Gastroesophageal sphincter (tissue), 4 donors: ENCODE measurements around the gene STAC3. TPM values are rescaled to one million over a fixed set of nuclear protein-coding genes. Genes with fewer than 3 reads are reported as not detected.

Source experiments
- ATAC-seq: fragments of 150-250 bp; one replicate; pipeline ENCODE4 v1.9.1; 2016; ENCODE audit warnings: mild to moderate bottlenecking, moderate library complexity
- H3K27ac ChIP-seq, 4 donors: fragments of 200-600 bp; sonication (generic) in 3 of 4; 1 replicate in 3 of 4; 2 replicates in 1 of 4; pipeline ENCODE4 v1.5.1; 2016 to 2019
- H3K27me3 ChIP-seq: fragments of 200-600 bp; sonication (generic); one replicate; pipeline ENCODE4 v1.5.1; 2019
- H3K36me3 ChIP-seq, 2 donors: fragments of 200-600 bp; sonication (generic); one replicate each; pipeline ENCODE4 v1.5.1; 2019; ENCODE audit warnings: control low read depth in 1 of 2
- H3K4me1 ChIP-seq, 3 donors: fragments of 200-600 bp; sonication (generic); 1 replicate in 2 of 3; 2 replicates in 1 of 3; pipeline ENCODE4 v1.5.1; 2016 to 2019; ENCODE audit warnings: control low read depth in 2 of 3
- H3K4me3 ChIP-seq, 2 donors: fragments of 200-600 bp; sonication (generic); one replicate each; pipeline ENCODE4 v1.5.1; 2019; ENCODE audit warnings: mild to moderate bottlenecking in 1 of 2, moderate library complexity in 1 of 2
- H3K9me3 ChIP-seq, 3 donors: fragments of 200-600 bp; sonication (generic); one replicate each; pipeline ENCODE4 v1.5.1; 2017 to 2019; ENCODE audit warnings: control low read depth in 2 of 3
- EP300 ChIP-seq: sonication (generic); formaldehyde crosslinking; IDR thresholded peaks from one replicate; pipeline ENCODE4 v1.6.1; 2017; ENCODE audit warnings: antibody characterized with exemption, mild to moderate bottlenecking
- POLR2A ChIP-seq, 2 donors: fragments of 450-650 bp; IDR thresholded peaks; one replicate each; pipeline ENCODE4 v1.6.1; 2017; ENCODE audit warnings: antibody characterized with exemption in 2 of 2, mild to moderate bottlenecking in 2 of 2, moderate library complexity in 1 of 2
- POLR2AphosphoS5 ChIP-seq: sonication (generic); formaldehyde crosslinking; IDR thresholded peaks from one replicate; pipeline ENCODE4 v1.6.1; 2017; ENCODE audit warnings: antibody characterized with exemption
- WGBS, 2 donors: methylation state at CpG; one replicate each; pipeline ENCODE4 v1.1.5; 2018; ENCODE audit warnings: low coverage in 1 of 2; 5-methylcytosine and 5-hydroxymethylcytosine counted together
- total RNA-seq, 4 donors: library from RNA; depleted of rRNA; stranded (reverse); fragments of >200 nt; gene quantifications; one replicate each; pipeline ENCODE4 v1.1.0, GENCODE V29; 2016
- TF ChIP-seq, protein P1 (sequence below), 4 experiments: fragments of 200-600 bp in 2 of 4; fragments of 450-650 bp in 2 of 4; sonication (generic) in 1 of 4; IDR thresholded peaks; one replicate each; pipeline ENCODE4 v1.5.1; 2017 to 2019; ENCODE audit warnings: antibody characterized with exemption in 4 of 4, mild to moderate bottlenecking in 2 of 4, moderate library complexity in 2 of 4

The STAC3 gene
- total RNA-seq, 4 donors from 2014 or later = 0.32 to 0.94 (median 0.35) TPM; not detected in 1

DNA sequence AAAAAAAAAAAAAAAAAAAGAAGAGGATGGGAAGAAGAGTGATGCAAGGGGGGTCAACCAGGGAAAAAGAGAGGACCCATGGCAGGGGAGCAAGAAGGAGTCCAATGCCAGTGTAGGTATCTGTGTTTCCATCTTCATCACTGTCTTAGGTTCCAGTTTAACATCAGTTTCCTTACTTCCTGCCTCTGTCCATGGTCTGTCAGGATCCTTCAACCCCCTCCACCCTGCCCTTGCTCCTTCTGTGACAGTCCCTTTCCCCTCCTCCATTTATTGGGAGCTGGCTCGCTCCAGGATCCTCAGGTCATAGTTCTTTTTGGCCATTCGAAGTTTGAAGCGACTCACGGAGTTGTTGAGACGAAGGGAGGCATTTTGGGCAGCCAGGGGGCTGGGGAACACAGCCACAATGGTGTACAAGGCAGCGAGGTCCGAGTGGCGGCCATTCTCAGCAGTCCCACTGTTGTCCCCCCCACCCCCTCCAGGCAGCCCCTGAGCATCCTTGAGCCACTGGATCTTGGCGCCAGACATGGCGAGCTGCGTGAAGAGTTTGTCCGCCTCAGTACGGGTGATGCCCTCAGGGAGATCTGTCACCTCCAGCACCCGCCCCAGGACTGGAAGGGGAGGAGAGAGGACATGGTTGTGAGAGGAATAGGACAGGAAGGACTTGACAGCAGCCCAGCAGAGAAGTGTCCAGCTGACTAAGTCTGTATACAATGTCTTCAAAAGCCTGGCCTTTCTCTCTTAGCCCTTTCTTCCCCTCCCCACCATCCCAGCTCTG lies 3.7 kb upstream of the STAC3 start:
- peaks cover 1% of the 10 kb centered on the region for H3K27me3 ChIP-seq
- peaks cover 0 to 57% of the 10 kb centered on the region in 2 donors for H3K36me3 ChIP-seq
- WGBS, 2 donors = 65 to 87% methylated on average over 3 of the region's 14 CpGs
- no peaks in the 10 kb centered on the region for H3K9me3 ChIP-seq
- H3K4me3 ChIP-seq = no peak overlapping the region
- ATAC-seq = no peak
- H3K4me1 ChIP-seq = no peaks in the 10 kb centered on the region
- TF ChIP-seq EP300 (no peak), POLR2A (IDR thresholded peaks at IDR 0.05) (no peak), POLR2AphosphoS5 (no peak)
- TF ChIP-seq, protein P1, sequence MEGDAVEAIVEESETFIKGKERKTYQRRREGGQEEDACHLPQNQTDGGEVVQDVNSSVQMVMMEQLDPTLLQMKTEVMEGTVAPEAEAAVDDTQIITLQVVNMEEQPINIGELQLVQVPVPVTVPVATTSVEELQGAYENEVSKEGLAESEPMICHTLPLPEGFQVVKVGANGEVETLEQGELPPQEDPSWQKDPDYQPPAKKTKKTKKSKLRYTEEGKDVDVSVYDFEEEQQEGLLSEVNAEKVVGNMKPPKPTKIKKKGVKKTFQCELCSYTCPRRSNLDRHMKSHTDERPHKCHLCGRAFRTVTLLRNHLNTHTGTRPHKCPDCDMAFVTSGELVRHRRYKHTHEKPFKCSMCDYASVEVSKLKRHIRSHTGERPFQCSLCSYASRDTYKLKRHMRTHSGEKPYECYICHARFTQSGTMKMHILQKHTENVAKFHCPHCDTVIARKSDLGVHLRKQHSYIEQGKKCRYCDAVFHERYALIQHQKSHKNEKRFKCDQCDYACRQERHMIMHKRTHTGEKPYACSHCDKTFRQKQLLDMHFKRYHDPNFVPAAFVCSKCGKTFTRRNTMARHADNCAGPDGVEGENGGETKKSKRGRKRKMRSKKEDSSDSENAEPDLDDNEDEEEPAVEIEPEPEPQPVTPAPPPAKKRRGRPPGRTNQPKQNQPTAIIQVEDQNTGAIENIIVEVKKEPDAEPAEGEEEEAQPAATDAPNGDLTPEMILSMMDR (IDR thresholded peaks at IDR 0.05) = no peak
- no peak overlapping the region for H3K27ac ChIP-seq

GRCh38 chr12:57250541-57250940 lies 446 bp downstream of the STAC3 start:
- H3K4me1 ChIP-seq = no peaks in the 10 kb centered on the region
- ATAC-seq = no peak
- peaks cover 34% of the 10 kb centered on the region for H3K27me3 ChIP-seq
- TF ChIP-seq POLR2A (IDR thresholded peaks at IDR 0.05) = no peak
- no peak for TF ChIP-seq POLR2AphosphoS5
- TF ChIP-seq EP300 = no peak
- TF ChIP-seq, protein P1 (IDR thresholded peaks at IDR 0.05) = no peak
- no peaks in the 10 kb centered on the region for H3K9me3 ChIP-seq
- H3K36me3 ChIP-seq = peaks cover 0 to 16% of the 10 kb centered on the region in 2 donors
- H3K4me3 ChIP-seq = no peak overlapping the region
- no peak overlapping the region for H3K27ac ChIP-seq
- 50% methylated on average over 1 of the region's 3 CpGs for WGBS, 2 donors

DNA sequence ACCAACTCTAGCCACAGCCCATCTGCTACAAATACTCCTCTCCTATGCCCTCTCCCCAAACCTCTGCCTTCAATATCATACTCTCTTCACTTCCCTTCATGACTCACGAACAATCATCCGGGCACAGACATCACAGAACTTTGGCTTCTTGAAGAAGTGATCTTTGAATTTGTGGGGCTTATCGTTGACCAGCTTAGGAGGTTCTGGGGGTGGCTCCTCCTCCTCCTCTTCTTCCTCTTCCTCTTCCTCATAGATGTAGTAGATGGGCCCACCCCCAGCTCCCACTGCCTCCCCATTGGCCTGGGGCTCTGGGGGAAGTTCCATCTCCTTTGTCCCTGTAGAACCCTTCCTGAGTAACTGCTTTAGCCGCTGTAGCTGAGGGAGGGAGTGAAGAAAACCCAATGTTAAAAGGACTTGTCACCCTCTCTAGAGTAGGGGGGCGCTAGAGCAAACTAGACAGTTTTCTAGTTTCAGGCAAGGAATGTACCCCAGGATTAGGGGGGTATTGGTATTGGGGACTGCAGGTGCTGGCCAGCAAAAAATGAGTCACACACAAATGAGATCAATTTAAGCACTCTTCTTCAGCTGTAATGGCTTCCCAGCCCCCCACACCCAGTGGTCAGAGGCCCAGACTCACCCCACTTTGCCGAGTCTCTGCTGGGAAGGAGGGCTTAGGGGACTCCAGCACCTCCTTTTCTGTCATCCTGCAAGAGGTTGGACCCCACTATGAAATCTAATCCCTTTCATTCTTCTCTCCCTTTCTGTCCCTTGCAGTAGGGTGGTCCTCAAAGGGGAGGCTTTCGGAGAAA lies 1.8 kb downstream of the STAC3 start:
- TF ChIP-seq, protein P1 (IDR thresholded peaks at IDR 0.05) = no peak
- TF ChIP-seq POLR2A (IDR thresholded peaks at IDR 0.05) (no peak), EP300 (no peak), POLR2AphosphoS5 (no peak)
- Histone ChIP-seq H3K27ac (no peak overlapping the region), H3K27me3 (peaks cover 47% of the 10 kb centered on the region), H3K4me1 (peaks cover 0 to under 1% (median 0%) of the 10 kb centered on the region in 3 donors), H3K9me3 (no peaks in the 10 kb centered on the region), H3K4me3 (no peak overlapping the region), H3K36me3 (peaks cover 0 to 2% of the 10 kb centered on the region in 2 donors)
- ATAC-seq = no peak
- 70 to 87% methylated on average over 5 to 6 of the region's 7 CpGs for WGBS, 2 donors

DNA sequence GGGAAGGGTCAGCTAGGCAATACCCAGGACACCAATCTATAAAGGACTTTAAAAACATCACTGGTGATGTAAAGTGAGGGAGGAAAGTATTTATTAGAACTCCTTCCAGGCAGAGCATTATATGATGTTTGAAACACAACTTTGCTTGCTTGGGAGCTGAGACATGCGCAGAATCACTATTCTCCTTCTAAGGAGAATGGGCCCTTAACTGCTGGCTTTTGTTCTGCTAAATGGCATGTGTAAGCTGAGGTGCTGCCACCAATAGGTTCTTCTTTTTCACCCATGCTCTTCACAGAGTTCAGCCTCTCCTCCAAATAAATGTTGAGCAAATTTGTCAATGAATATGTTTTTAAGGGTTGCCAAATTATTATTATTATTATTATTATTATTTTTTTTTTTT lies 3.9 kb downstream of the STAC3 start:
- Histone ChIP-seq H3K27me3 (peaks cover 68% of the 10 kb centered on the region), H3K9me3 (no peaks in the 10 kb centered on the region)

More for the DNA sequence above, 3.9 kb downstream of the STAC3 start:
- no peak for ATAC-seq
- TF ChIP-seq, protein P1 (IDR thresholded peaks at IDR 0.05) = no peak
- no peak for TF ChIP-seq EP300
- 83 to 89% methylated on average over 1 of the region's 1 CpG for WGBS, 2 donors
- Histone ChIP-seq H3K36me3 (no peaks in the 10 kb centered on the region), H3K4me1 (peaks cover 0 to 22% (median 17%) of the 10 kb centered on the region in 3 donors), H3K27ac (no peak overlapping the region), H3K4me3 (no peak overlapping the region)
